Right renal pelvis (tissue), 4 donors: Measurements from ENCODE around the gene NT5C. TPM values are rescaled to one million over a fixed set of nuclear protein-coding genes. Genes with fewer than 3 reads are reported as not detected.
"Not testable (repeated sequence)": the region's sequence is repeated elsewhere in the genome, so short reads cannot be mapped to it uniquely, and the experiment has no call there.

Experiments
- DNase-seq, 4 donors: peaks; one replicate each; pipeline ENCODE4 v3.0.0-alpha.2; 2013; ENCODE audit warnings: low read depth in 4 of 4, low spot score in 3 of 4, missing footprints in 1 of 4
- polyA plus RNA-seq, 4 donors: library from polyadenylated mRNA; unstranded; fragments of 120-200 nt; gene quantifications; one replicate each; pipeline ENCODE4 v1.2.1, GENCODE V29; 2013; ENCODE audit not compliant: insufficient read length in 4 of 4

Gene NT5C
- polyA plus RNA-seq, 4 donors: 46.0 to 72.2 (median 49.5) TPM

DNA sequence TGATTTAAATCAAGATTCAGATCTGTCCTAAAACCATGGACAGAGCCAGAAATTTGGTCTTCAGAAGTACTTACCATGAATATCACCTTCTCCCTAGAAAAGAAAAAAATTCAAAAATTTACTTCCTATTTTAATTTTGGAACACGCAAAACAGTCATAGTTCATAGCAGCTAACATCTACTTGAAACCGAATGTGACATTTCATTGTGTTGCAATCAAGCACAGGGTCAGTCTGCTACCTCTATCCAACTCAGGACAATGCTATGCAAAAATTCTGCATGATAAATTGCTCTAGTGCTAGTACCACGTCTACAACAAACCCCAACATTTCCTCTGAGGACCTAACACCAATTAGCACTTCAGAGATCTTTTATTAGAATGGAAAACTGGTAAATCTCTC lies 15.1 kb upstream of the NT5C start:
- DNase-seq: no peak

DNA sequence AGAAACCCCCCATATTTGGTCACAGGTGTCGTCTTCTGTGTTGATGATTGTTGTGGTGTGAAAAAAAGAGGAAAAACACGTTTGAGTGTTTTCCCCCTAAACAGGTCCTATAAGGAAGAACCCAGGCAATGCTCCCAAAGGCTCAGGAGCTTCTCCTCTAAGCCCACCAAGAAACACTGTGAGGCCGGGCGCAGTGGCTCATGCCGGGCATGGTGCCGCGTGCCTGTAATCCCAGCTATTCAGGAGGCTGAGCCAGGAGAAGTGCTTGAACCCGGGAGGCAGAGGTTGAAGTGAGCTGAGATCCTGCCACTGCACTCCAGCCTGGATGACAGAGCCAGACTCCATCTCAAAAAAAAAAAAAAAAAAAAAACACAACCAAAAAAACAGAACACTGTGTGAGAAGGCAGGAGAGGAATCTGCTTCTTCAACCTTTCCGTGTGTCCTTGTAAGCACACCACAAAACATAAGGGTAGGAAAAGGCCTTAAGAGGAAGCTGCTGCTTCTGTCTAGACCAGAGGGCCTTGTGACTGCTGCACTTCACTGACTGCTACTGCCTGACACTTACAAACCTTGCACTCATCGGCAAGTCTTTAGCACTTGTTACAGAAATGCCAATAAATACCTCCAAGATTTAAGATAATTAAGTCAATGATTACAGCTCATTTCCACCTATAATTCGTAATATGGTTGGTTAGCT lies 13.4 kb upstream of the NT5C start:
- DNase-seq: no peak

DNA sequence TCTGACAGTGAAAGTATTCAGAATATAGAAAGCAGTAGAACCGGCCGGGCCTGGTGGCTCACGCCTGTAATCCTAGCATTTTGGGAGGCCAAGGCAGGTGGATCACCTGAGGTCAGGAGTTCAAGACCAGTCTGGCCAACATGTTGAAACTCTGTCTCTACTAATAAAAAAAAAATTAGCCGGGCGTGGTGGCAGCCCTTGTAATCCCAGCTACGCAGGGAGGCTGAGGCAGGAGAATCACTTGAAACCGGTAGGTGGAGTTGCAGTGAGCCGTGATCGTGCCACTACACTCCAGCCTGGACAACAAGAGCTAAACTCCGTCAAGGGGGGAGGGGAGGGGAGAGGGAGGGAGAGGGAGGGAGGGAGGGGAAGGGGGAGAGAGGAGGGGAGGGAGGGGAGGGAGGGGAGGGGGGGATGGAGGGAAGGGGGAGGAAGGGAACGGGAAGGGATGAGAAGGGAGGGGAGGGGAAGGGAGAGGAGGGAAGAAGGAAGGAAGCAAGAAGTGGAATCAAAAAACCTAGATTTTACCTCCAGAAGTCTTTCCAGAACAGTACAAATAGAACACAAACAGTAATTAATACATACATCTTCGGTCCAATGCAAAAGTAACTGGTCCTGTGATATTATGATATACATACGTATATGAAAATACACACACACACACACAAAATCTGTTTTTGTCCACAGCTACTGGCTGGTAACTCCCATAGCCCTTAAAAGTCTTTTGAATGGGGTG lies 10.9 kb upstream of the NT5C start:
- DNase-seq: no peak

DNA sequence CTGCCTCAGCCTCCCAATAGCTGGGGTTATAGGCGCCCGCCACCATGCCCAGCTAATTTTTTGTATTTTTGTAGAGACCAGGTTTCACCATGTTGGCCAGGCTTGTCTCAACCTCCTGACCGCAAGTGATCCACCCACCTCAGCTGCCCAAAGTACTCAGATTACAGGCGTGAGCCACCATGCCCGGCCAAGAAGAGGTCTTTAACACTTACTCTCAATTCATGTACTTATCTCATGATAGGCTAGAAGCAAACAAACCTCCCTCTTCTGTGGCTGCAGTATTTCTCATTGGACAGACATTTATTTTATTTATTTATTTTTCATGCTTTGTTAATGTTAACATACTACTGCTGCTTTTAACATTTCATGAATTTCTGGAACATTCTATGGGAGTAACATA lies 7.0 kb upstream of the NT5C start:
- no peak for DNase-seq

DNA sequence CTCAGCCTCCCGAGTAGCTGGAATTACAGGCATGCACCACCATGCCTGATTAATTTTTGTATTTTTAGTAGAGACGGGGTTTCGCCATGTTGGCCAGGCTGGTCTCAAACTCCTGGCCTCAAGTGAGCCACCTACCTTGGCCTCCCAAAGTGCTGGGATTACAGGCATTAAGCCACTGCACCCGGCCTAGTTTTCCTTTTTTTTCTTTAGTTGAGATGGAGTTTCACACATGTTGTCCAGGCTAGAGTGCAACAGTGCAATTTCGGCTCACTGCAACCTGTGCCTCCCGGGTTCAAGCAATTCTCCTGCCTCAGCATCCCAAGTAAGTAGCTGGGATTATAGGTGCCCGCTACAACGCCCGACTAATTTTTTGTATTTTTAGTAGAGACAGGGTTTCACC lies 6.2 kb upstream of the NT5C start:
- DNase-seq: not testable (repeated sequence)

DNA sequence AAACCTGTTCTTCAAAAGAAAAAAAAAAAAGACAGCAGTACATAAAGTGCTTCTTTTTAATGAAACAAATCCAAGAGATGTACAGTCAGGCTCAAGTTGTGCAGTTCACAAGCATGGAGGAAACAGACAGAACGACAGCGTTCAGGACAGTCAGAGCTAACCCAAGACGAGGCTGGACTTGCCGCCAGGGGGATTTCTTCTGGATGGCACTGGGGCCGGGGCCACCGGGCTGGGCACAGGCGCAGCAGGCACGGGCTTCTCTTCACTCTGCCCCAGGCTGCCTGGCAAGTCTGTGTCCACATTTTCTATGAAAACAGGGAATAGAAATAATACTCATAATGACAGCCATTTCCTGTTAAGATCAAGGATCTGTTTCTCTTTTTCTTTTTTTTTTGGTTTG lies 4.4 kb upstream of the NT5C start:
- DNase-seq: no peak

DNA sequence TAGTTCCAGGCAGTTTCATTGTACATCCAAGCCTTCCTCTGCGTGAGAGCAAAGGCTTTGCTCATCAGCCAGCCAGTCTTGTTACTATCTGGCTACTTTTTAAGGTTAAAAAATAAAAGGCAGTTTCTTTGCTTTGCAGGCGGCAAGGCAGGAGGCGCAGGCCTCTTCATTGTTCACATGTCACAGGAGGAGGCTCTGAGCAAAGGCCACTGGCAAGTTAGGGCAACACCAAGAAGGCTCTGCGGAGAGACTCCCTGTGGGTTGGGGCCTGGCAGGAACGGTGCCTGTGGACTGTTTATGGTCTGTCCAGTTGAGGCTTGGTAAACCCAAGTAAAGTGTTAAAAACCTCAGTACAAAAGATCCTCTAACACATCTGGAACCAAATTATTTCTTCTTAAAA lies 3.9 kb upstream of the NT5C start:
- no peak for DNase-seq

DNA sequence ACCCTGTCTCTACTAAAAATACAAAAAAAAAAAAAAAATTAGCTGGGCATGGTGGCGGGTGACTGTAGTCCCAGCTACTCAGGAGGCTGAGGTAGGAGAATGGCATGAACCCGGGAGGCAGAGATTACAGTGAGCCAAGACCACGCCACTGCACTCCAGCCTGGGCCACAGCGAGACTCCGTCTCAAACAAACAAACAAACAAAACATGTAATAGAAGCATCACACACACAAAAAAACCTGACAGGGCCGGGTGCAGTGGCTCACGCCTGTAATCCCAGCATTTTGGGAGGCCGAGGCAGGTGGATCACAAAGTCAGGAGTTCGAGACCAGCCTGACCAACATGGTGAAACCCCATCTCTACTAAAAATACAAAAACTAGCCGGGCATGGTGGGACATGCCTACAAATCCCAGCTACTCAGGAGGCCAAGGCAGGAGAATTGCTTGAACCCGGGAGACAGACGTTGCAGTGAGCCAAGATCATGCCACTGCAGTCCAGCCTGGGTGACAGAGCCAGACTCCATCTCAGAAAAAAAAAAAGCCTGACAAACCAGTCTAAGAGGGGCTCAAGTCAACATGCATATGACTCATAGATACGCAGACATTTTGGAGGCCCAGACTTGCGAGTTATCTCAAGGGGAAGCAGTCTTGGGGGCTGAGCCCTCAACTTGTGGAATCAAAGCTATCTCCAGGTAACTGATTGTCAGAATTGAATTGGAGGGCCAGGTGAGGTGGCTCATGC lies 2.2 kb upstream of the NT5C start:
- DNase-seq: not testable (repeated sequence)

DNA sequence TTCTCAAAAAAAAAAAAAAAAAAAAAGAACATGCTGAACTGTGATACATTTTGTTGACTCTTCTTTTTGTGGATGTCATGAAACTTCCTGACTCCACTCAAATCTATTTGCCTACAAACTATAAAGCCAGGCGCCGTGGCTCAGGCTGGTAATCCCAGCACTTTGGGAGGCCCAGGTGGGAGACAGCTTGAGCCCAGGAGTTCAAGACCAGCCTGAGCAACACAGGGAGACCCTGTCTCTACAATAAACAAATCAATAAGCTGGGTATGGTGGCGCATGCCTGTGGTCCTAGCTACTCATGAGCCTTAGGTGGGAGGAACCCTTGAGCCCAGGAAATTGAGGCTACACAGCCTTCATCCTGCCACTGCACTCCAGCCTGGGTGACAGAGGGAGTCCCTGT lies 1.5 kb upstream of the NT5C start:
- no peak for DNase-seq

DNA sequence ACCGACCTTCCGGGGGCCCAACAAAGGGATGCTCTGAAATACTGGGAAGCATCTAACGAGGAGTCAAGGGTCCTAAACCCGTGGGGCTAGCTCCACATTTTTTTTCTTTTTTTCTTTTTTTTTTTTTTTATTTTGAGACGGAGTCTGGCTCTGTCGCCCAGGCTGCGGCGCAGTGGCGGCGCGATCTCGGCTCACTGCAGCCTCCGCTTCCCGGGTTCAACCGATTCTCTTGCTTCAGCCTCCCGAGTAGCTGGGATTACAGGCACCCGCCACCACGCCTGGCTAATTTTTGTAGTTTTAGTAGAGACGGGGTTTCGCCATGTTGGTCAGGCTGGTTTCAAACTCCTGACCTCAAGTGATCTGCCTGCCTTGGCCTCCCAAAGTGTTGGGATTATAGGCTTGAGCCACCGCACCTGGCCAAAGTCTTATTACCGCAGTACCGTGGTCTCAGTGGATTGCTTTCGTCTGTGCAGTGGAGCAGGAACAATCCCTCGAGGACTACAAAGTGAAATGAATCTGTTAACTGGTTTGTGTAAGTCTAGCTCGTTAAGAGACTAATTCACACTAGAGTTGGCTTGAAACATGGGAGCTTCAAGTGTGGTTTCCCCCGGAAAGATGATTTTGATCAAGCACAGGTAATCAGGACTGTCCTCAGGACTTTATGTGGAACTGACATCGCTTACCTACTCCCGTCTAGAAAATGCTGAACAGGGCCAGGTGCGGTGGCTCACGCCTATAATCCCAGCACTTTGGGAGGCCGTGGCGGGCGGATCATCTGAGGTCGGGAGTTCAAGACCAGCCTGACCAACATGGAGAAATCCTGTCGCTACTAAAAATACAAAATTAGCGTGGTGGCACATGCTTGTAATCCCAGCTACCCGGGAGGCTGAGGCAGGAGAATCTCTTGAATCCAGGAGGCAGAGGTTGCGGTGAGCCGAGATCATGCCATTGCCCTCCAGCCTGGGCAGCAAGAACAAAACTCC lies 767 bp upstream of the NT5C start:
- DNase-seq: not testable (repeated sequence)

DNA sequence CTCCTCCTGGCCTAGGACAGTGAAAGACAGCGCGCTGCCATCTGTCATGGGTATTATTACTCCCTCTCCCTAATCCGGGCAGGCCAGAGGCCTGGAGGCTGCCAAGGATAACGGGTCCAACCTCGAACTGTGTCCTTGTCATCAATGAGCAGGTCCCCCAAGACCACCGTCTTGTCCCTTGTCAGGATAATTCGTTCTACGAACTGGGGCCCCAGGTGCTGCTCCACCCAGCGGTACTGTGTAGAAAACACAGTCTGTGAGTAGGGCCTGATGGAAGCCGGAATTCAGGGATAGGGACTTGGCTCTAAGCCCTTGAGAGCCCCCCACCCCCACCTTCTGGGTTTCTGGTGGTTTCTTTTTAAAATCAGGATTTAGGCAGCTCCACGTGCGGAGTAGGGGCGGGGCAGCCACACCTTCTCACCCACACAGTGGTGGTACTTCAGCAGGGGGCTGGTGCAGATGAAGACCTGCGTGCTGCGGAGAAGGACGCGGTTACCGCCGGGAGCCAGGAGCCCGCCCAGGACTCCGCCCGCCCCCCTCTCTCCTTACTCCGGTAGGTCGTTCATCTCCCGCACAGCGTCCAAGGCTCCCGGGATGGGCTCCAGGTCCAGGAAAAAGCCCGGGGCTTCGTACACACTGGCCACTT lies 787 bp downstream of the NT5C start:
- DNase-seq: peak in 1 of 4 donors; percentile 42

DNA sequence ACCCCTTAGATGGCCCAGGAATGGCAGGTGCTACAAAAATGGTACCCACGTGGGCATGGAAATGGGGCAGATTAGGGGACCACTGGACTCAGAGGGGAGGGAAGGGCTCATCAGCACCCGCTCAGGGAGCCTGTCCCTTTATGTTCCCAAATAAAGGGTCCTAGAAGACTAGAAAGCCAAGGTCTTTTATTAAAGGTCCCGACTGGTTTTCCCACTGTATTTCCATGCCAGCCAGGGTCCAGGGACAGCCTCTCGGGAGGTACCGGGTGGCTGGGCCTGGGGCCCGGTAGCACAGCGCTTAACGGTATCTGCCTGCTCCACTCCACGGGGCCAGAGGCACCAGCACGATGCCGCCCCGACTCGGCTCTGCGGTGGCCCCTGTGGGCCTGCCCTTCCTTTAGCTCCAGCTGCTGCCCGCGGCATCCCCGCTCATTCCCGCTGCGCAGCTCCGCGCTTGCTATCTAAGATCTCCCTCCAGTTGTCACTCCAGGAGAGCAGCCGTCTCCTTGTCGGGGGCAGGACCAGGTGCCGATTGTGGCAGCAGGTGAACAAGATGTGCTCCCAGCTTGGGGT lies 1.4 kb downstream of the NT5C start:
- no peak for DNase-seq

DNA sequence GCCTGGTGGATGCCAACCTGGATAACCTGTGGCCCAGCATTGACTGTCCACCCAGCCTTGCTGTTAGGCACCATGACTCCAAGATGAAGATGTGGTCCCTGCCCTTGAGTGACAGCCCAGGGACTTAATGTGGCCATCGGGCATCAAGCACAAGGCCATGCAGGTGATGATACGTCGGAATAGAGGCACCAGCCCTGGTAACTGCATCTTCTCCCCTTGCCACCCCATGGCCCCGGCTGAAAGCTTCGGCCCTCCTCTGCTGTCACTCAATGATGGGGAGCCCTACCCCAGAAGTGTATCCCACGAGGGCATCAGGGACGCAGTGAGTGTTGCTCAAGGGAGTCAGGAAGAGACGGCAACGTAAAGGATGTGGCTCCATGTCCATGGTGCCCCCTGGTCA lies 2.0 kb downstream of the NT5C start:
- no peak for DNase-seq

DNA sequence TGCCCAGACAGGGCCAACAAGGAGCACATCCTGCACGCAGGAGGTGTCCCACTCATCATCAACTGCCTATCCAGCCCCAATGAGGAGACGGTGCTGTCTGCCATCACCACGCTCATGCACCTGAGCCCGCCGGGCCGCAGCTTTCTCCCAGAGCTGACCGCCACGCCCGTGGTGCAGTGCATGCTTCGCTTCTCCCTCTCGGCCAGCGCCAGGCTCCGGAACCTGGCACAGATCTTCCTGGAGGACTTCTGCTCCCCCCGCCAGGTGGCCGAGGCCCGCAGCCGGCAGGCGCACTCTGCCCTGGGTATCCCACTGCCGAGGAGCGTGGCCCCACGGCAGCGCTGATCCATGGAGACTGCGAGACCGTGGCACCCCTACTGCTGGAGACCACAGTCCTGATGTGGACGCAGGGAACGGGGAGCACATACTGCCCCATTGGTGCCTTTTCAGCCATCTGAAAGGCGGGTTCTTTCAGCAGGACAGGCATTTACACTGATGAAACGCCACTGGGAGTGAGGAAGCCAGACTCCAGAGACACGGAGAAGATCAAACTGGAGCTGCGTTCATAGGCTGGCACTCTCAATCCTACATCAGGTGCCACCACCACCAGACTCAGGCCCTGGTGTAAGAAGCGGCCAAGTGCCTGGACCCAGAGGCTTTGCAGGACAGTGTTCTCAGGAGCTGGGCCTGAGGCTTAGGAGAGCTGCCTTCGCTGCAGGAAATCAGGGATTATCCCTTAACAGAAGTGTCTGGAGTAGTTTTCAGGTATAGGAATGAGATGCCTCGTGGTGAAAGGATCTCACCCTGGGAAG lies 2.6 kb downstream of the NT5C start:
- DNase-seq: no peak

DNA sequence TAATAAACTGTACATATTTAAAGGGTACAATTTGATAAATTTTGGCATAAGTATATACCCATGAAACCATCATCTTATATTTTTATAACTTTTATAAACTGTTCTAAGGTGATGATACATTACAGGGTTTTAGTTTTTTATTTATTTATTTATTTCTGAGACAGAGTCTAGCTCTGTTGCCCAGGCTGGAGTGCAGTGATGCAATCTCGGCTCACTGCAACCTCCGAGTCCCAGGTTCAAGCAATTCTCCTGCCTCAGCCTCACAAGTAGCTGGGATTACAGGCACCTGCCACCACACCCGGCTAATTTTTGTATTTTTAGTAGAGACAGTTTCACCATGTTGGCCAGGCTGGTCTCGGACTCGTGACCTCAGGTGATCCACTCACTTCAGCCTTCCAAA lies 3.6 kb downstream of the NT5C start:
- DNase-seq: not testable (repeated sequence)

DNA sequence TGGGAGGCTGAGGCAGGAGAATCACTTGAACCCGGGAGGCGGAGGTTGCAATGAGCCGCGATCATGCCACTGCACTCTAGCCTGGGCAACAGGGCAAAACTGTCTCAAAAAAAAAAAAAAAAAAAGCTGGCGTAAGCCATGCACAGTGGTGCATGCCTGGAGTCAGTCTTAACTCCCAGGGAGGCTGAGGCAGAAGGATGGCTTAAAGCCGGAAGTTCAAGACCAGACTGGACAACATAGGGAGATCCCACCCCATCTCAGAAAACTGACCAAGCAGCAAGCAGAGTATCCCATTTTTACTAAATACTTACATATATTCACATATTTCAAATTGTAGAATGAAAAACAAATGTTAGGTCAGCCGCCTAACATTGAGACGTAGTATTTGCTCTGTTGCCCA lies 4.6 kb downstream of the NT5C start:
- no peak for DNase-seq

DNA sequence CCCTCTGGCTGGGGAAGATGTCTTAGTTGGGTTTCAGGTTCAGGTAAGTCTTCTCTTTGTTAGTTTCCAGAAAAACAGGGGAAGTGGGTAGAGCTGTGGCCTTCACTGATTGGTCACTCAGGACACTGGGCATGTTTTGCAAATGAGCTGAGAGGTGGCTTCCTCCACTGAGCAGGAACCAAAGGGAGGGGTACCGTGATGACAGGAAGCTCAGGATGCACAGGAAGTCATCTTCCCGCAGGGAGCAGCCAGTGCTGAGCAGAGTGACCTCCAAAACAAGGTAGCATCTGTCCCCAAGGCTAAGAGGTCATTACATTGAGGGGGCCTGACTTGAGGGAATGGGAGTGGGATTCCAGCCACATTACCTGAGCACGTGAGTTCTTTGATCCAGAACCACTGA lies 5.6 kb downstream of the NT5C start:
- DNase-seq: no peak

DNA sequence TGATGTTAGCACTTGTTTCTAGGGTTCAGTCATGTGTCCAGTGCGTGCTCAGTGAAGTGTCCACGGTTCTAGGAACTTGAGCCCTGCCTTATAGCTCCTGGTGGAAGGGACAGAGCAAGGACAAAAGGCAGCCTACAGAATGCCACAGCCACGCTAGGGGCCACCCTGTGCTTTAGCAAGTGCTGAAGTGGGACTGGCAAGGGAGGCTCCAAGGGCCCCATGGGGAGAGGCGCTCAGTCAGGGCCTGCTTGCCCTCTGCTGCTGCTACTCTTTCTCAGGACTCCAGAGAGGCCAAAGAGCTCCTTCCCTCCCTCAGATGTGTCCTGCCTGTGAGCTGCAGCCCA lies 6.8 kb downstream of the NT5C start:
- no peak for DNase-seq
